Measurements from ENCODE around the gene OR52K1.

The OR52K1 gene

DNA sequence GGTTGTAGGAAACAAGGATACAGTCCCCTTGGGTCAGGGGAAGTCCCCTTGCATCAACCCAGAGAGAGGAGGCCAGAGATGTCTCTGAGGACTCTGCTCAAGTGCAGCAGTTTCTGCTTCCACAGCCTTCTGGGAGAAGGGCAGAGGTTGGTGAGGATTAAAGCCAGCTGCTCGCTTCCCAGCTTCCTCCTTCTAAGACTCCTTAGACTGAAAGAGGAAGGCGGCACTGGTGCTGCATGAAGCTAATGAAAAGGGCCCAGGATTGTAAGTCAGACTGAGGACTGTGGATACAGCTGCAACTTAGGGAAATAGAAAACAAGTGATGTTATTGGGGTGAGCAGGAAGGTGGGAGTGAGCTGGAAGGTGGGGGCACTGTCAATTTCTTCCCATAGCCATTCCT lies at the start of gene OR52K1:
Gene OR52K1 (plus strand): TSS at position 202 of the 400 bp plus-strand sequence. CDS start 6,255 bp downstream, outside the sequence.
- no peak within 1 kb of the TSS for H3K4me3 ChIP-seq (ENCODE audit: low read depth, low read length)
- TF ChIP-seq CTCF (IDR thresholded peaks at IDR 0.05; ENCODE audit: borderline replicate concordance, insufficient read depth, low read depth, low read length): no peak

DNA sequence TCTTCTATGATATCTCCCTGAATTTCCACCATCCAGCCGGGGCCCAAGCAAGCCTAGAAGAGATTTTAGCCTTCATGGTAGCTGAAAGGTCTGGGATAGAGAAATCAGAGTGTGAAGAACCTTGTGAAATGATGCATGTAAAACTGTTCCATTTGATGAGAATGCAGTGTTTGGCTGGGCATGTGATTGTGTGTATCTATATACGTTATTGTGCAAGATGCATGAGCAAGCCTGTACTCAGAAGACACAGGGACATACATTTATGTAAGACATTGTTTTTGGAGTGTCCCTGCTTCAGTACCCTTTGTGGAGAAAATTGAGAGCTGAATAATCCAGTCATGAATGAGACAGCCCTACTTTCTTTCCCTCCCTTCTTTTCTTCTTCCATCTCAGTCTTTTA lies 48.6 kb upstream of the OR52K1 start:
- no peak for TF ChIP-seq CTCF (IDR thresholded peaks at IDR 0.05; ENCODE audit: borderline replicate concordance, insufficient read depth, low read depth, low read length)
- no peak overlapping the region for H3K4me3 ChIP-seq (ENCODE audit: low read depth, low read length)

- TF ChIP-seq CTCF (IDR thresholded peaks at IDR 0.05; ENCODE audit: borderline replicate concordance, insufficient read depth, low read depth, low read length): no peak
- no peak overlapping the region for H3K4me3 ChIP-seq (ENCODE audit: low read depth, low read length)
Observed at GRCh38 chr11:4436411-4436810, 46.0 kb upstream of the OR52K1 start.

- no peak for TF ChIP-seq CTCF (IDR thresholded peaks at IDR 0.05; ENCODE audit: borderline replicate concordance, insufficient read depth, low read depth, low read length)
- H3K4me3 ChIP-seq (ENCODE audit: low read depth, low read length): no peak overlapping the region
Observed at GRCh38 chr11:4441515-4441914, 40.9 kb upstream of the OR52K1 start.

- TF ChIP-seq CTCF (IDR thresholded peaks at IDR 0.05; ENCODE audit: borderline replicate concordance, insufficient read depth, low read depth, low read length): no peak
- H3K4me3 ChIP-seq (ENCODE audit: low read depth, low read length): no peak overlapping the region
Observed at GRCh38 chr11:4443232-4443891, 39.1 kb upstream of the OR52K1 start.

DNA sequence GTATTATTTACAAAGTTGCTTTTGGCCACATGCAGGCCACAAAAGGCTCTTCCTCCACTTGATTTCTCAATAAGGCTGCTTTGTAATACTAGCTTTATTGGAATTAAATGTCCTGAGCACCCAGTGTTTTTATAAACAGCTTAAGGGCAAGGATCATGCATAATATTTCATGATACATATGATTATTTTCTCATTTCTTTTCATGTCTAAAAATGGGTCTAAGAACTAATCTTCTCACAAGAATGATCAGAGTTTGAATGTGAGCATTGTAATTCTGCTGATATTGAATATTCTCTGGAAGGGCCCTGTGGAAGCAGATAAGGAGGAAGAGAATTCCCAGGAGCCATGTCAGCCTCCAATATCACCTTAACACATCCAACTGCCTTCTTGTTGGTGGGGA lies 33.5 kb upstream of the OR52K1 start, which contains the start of gene OR52K2:
Gene OR52K2 (plus strand): TSS at position 301 of the 400 bp plus-strand sequence. CDS start 45 bp downstream, at position 346.
- no peak for TF ChIP-seq CTCF (IDR thresholded peaks at IDR 0.05; ENCODE audit: borderline replicate concordance, insufficient read depth, low read depth, low read length)
- no peak within 1 kb of the TSS for H3K4me3 ChIP-seq (ENCODE audit: low read depth, low read length)

DNA sequence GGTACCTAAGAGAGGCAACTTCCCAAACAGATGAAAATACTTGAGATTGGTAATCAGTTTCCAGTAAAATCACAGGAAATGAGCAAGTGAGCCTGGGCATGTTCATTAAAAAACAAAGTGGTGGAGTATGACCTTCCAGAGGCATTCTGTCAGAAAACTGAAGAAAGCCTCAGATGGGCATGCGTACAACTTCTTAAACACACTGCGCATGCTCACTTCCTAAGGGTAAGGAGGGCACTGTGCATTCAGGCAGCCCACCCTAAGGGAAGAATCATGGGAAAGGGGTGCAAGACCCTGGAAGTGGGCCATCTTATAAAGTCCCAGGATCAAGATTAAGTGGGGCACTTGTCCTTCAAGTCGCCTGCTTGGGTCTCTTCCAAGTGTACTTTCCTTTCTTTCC lies 29.3 kb upstream of the OR52K1 start:
- TF ChIP-seq CTCF (IDR thresholded peaks at IDR 0.05; ENCODE audit: borderline replicate concordance, insufficient read depth, low read depth, low read length): no peak
- no peak overlapping the region for H3K4me3 ChIP-seq (ENCODE audit: low read depth, low read length)
